ENCODE results near the gene CRIP2.

Gene CRIP2

DNA sequence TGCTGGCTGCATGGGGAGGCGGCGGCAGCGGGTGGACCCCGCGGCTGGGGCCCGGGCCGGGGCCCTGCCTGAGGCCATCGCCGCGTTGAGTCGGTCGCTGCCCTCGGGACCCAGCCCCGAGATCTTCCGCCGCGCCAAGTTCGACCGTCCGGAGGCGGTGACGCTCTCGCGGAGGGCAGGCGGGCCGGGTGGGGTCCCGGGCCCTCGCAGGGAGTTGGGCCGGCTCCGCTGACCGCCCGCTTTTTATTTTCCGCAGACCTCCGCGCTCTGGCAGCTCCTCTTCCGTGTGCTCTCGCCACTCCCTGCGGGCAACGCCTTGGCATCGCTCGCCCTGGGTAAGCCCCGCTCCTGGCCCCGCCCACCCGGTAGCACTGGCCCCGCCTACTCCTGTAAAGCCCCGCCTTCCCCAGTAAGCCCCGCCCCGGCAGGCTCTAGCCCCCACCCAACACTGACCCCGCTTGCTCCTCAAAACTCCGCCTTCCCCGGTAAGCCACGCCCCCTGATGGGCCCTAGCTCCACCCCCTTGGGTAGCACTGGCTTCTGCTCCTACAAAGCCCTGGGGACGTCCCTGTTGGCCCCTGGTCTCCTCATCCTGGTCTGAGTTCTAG, 16.8 kb downstream of the CRIP2 start:
- no peak for TF ChIP-seq NFIC (IDR thresholded peaks at IDR 0.05)
- TF ChIP-seq, protein P1, sequence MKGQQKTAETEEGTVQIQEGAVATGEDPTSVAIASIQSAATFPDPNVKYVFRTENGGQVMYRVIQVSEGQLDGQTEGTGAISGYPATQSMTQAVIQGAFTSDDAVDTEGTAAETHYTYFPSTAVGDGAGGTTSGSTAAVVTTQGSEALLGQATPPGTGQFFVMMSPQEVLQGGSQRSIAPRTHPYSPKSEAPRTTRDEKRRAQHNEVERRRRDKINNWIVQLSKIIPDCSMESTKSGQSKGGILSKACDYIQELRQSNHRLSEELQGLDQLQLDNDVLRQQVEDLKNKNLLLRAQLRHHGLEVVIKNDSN (IDR thresholded peaks at IDR 0.05) = no peak
- peak; percentile 60 for TF ChIP-seq TAF1 (IDR thresholded peaks at IDR 0.05; ENCODE audit: low read depth)
- TF ChIP-seq EP300 (IDR thresholded peaks at IDR 0.05; ENCODE audit: borderline replicate concordance) = no peak
- TF ChIP-seq, protein P2, sequence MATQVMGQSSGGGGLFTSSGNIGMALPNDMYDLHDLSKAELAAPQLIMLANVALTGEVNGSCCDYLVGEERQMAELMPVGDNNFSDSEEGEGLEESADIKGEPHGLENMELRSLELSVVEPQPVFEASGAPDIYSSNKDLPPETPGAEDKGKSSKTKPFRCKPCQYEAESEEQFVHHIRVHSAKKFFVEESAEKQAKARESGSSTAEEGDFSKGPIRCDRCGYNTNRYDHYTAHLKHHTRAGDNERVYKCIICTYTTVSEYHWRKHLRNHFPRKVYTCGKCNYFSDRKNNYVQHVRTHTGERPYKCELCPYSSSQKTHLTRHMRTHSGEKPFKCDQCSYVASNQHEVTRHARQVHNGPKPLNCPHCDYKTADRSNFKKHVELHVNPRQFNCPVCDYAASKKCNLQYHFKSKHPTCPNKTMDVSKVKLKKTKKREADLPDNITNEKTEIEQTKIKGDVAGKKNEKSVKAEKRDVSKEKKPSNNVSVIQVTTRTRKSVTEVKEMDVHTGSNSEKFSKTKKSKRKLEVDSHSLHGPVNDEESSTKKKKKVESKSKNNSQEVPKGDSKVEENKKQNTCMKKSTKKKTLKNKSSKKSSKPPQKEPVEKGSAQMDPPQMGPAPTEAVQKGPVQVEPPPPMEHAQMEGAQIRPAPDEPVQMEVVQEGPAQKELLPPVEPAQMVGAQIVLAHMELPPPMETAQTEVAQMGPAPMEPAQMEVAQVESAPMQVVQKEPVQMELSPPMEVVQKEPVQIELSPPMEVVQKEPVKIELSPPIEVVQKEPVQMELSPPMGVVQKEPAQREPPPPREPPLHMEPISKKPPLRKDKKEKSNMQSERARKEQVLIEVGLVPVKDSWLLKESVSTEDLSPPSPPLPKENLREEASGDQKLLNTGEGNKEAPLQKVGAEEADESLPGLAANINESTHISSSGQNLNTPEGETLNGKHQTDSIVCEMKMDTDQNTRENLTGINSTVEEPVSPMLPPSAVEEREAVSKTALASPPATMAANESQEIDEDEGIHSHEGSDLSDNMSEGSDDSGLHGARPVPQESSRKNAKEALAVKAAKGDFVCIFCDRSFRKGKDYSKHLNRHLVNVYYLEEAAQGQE (IDR thresholded peaks at IDR 0.05; ENCODE audit: low read depth) = no peak
- TF ChIP-seq, protein P3, sequence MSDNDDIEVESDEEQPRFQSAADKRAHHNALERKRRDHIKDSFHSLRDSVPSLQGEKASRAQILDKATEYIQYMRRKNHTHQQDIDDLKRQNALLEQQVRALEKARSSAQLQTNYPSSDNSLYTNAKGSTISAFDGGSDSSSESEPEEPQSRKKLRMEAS (IDR thresholded peaks at IDR 0.05) = no peak
- TF ChIP-seq ZBTB7A (IDR thresholded peaks at IDR 0.05; ENCODE audit: low read depth) = no peak
- TF ChIP-seq YY1 (IDR thresholded peaks at IDR 0.05; ENCODE audit: low read depth) = 0 out of 2 replicates have a peak, but pooled peaks have one; percentile 7

DNA sequence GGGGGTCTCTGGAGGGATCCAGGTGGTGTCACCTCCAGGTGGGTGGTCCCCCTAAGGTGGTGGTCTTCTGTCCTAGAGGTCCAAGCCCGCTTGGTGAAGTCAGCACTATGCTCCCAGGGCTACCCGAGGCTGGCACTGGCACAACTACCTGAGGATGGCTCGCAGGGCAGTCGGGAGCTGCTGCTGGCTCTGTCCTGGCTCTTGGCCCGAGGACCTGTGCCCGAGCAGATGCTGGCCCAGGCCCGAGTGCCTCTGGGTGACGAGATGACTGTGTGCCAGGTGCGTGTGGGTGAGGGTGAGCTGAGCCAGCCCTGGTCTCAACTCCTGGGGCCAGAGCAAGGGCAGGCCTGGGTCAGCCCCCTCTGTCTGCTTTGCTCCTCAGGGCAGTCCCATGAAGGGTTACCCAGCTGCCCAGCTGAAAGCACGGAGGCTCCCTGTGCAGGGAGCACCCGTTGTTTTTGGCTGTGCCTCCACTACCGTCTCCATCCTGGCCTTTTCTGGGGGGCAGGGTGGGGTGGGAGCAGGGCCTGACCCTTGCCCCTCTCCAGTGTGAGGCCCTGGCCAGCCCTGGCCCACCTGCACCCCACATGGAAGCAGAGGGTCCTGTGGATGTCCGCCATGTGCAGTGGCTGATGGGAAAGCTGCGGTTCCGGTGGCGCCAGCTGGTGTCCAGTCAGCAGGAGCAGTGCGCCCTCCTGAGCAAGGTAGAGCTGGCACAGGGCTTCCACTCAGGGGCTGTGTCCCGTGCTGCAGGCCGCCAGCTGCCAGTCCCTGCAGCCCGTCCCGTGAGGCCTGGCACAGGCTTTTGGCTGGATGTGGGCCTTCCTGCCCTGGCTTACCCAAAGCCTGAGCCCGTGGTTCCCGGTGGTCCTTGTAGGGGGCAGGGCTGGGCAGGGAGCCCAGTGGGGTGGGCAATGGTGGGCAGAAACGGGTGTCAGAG, 17.7 kb downstream of the CRIP2 start:
- TF ChIP-seq YY1 (IDR thresholded peaks at IDR 0.05; ENCODE audit: low read depth) (no peak), TCF12 (IDR thresholded peaks at IDR 0.05; ENCODE audit: low read depth) (no peak), NFIC (IDR thresholded peaks at IDR 0.05) (no peak), EP300 (IDR thresholded peaks at IDR 0.05; ENCODE audit: borderline replicate concordance) (no peak), CREB1 (IDR thresholded peaks at IDR 0.05; ENCODE audit: low read depth) (no peak), ZBTB7A (IDR thresholded peaks at IDR 0.05; ENCODE audit: low read depth) (no peak), TEAD4 (IDR thresholded peaks at IDR 0.05) (no peak)
- TF ChIP-seq, protein P2 (IDR thresholded peaks at IDR 0.05; ENCODE audit: low read depth) = no peak
- TF ChIP-seq, protein P3 (IDR thresholded peaks at IDR 0.05) = no peak

DNA sequence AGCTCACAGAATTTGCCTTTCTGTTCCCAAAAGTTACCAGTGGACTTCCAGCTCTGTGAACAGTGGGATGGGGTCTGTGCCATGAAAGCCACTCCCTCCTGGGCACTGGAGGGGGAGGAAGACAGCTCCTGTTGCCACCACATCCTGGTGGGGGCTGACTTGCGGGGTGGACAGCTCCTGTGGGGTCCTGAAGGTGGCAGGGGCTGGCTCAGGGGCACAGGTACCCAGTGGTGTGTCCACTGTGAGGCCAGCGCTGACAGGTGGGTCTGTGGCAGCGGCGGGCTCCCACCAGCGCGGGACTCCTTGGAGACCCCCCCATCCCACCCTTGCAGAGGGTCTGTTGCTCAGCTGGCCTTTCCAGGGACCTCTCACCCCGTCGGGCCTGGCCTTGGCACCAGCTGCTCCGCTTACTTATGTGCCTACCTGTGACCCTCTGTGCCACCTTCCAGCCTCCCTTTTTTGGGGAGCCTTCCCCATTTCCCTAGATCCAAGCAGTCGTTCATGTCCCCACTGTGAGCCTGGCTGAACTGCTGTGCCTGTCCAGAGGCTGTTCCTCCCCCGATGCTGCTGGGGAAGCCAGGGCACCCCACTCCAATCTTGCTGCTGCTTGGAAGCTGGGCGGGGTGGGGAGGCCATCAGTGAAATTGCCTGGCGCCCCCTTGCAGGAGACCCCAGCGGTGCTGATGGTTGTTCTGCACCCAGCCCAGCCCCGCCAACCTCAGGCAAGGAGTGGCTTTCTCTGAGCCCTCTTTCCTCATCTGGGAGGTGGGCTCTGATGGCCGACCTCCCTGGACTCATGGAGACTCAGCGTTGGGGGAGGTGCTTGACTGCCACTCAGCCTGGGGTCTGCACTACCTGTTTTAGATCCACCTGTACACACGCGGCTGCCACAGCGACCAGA, 18.6 kb downstream of the CRIP2 start:
- TF ChIP-seq, protein P2 (IDR thresholded peaks at IDR 0.05; ENCODE audit: low read depth) = no peak
- TF ChIP-seq TAF1 (IDR thresholded peaks at IDR 0.05; ENCODE audit: low read depth) = no peak

DNA sequence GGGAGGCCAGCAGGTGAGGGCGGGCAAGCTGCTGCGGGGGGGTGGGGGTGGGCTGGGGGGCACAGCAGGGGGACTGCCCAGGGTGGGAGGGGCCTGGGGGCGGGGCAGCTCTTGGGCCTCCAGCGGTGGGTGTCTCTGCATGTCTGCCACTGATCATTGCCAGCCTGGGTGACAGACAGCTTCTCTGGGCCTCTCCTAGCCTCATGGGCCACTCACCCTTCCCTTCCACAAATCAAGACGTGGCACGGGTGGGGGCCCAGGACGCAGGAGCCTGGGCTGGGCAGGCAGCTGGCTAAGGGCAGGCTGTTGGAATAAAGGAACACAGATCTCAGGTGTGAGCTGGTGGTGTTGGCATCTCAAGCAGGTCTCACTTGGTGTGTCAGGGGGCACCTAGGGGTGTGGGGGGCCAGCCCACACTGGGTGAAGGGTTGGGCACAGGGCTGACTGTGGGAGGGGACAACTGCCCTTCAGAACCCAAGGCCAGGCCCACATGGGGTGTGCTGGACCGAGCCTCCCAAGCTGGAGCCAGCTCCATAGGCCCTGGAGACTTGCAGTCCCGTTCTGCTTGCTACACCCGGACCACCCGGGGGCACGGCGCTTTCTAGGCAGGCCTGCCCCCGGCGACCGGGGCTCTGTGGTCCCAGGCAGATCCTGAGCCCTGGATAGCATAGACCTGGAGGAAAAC, 19.4 kb downstream of the CRIP2 start:
- TF ChIP-seq YY1 (IDR thresholded peaks at IDR 0.05; ENCODE audit: low read depth) (no peak), RAD21 (IDR thresholded peaks at IDR 0.05; ENCODE audit: low read depth) (no peak), TCF12 (IDR thresholded peaks at IDR 0.05; ENCODE audit: low read depth) (no peak), NFIC (IDR thresholded peaks at IDR 0.05) (no peak), CREB1 (IDR thresholded peaks at IDR 0.05; ENCODE audit: low read depth) (no peak), TEAD4 (IDR thresholded peaks at IDR 0.05) (no peak)
- TF ChIP-seq, protein P2 (IDR thresholded peaks at IDR 0.05; ENCODE audit: low read depth) = no peak
- TF ChIP-seq, protein P1 (IDR thresholded peaks at IDR 0.05) = no peak

All from Ishikawa (cell line).